H1 (cell line): Measurements from ENCODE around the gene LRRC18.

ENCODE experiments used
- CHD2 ChIP-seq: IDR thresholded peaks from 2 replicates; pipeline ENCODE4 v1.6.1; 2012; ENCODE audit warnings: low read length, improper control_type of control experiment
- CTCF ChIP-seq, 3 experiments: IDR thresholded peaks; 1 replicate in 2 of 3; 2 replicates in 1 of 3; pipeline versions ENCODE4 v1.5.1 to v1.6.1; 2011; ENCODE audit warnings: low read length in 3 of 3, mild to moderate bottlenecking in 3 of 3, inconsistent platforms in 2 of 3, low read depth in 1 of 3, moderate library complexity in 1 of 3; ENCODE audit not compliant: insufficient read depth in 1 of 3; ENCODE audit errors: control extremely low read depth in 1 of 3
- EGR1 ChIP-seq: IDR thresholded peaks from 2 replicates; pipeline ENCODE4 v1.6.1; 2011; ENCODE audit warnings: low read depth, low read length, borderline replicate concordance
- EZH2 ChIP-seq: fragments of 200-600 bp; sonication (generic); IDR thresholded peaks from 2 replicates; pipeline ENCODE4 v1.7.1; 2012; ENCODE audit warnings: low read depth, mild to moderate bottlenecking, moderate library complexity, low read length, inconsistent platforms; ENCODE audit not compliant: severe bottlenecking
- JUND ChIP-seq: IDR thresholded peaks from 2 replicates; pipeline ENCODE4 v1.6.1; 2011; ENCODE audit warnings: mild to moderate bottlenecking, improper control_type of control experiment, low read length
- MAX ChIP-seq: IDR thresholded peaks from 2 replicates; pipeline ENCODE4 v1.6.1; 2012; ENCODE audit warnings: inconsistent platforms
- NRF1 ChIP-seq: IDR thresholded peaks from 2 replicates; pipeline ENCODE4 v1.6.1; 2011; ENCODE audit warnings: mild to moderate bottlenecking, low read depth, low read length, improper control_type of control experiment
- POLR2A ChIP-seq, 2 experiments: IDR thresholded peaks; 1 replicate in 1 of 2; 2 replicates in 1 of 2; pipeline ENCODE4 v1.6.1; 2011; ENCODE audit warnings: low read depth in 2 of 2, low read length in 2 of 2, mild to moderate bottlenecking in 2 of 2; ENCODE audit errors: control extremely low read depth in 1 of 2
- POLR2AphosphoS5 ChIP-seq: IDR thresholded peaks from 2 replicates; pipeline ENCODE4 v1.6.1; 2011; ENCODE audit warnings: low read depth, low read length
- SIN3A ChIP-seq, 2 experiments: IDR thresholded peaks in 1 of 2; conservative IDR thresholded peaks in 1 of 2; 2 replicates each; pipeline ENCODE4 v1.6.1; 2011 to 2012; ENCODE audit warnings: low read length in 2 of 2, improper control_type of control experiment in 1 of 2, low read depth in 1 of 2, mild to moderate bottlenecking in 1 of 2
- TAF1 ChIP-seq: IDR thresholded peaks from 2 replicates; pipeline ENCODE4 v1.6.1; 2011; ENCODE audit warnings: mild to moderate bottlenecking, low read depth, low read length
- TF ChIP-seq, protein P1 (sequence below): IDR thresholded peaks from 2 replicates; pipeline ENCODE4 v1.6.1; 2011; ENCODE audit warnings: low read length, improper control_type of control experiment
- TF ChIP-seq, protein P2 (sequence below): IDR thresholded peaks from 2 replicates; pipeline ENCODE4 v1.6.1; 2012; ENCODE audit warnings: low read length, inconsistent platforms

DNA sequence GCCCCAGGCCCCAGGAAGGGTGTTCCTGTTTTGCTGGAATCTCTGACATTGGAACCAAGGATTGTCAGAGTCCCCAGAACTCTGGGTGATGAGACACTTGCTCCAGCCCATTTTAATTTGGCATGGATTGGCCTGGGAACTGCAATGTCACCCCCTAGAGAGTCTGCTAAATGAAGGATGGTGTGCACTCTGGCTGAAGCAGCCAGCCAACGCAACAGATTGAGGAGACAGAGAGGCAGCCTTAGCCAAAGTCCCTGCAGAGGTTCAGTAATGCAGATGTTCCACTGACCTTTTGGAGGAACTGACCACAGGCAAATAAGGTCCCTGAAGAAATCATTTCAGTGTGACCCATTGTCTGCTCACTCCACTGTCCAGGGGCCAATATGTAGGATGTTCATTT is 13.4 kb downstream of the LRRC18 start:
- no peak for TF ChIP-seq SIN3A (conservative IDR thresholded peaks at IDR 0.05 in 1 of 2, IDR thresholded peaks at IDR 0.05 in 1 of 2; ENCODE audit: low read depth in 1 of 2, low read length in 2 of 2)
- TF ChIP-seq, protein P1, sequence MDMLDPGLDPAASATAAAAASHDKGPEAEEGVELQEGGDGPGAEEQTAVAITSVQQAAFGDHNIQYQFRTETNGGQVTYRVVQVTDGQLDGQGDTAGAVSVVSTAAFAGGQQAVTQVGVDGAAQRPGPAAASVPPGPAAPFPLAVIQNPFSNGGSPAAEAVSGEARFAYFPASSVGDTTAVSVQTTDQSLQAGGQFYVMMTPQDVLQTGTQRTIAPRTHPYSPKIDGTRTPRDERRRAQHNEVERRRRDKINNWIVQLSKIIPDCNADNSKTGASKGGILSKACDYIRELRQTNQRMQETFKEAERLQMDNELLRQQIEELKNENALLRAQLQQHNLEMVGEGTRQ, result no peak
- TF ChIP-seq POLR2AphosphoS5, result no peak
- no peak for TF ChIP-seq MAX
- no peak for TF ChIP-seq CHD2
- no peak for TF ChIP-seq JUND
- no peak for TF ChIP-seq CTCF (IDR thresholded peaks at IDR 0.05; ENCODE audit: control extremely low read depth in 1 of 3, insufficient read depth in 1 of 3, low read depth in 1 of 3, low read length in 3 of 3)
- TF ChIP-seq EZH2, result no peak
- TF ChIP-seq TAF1, result no peak
- TF ChIP-seq, protein P2, sequence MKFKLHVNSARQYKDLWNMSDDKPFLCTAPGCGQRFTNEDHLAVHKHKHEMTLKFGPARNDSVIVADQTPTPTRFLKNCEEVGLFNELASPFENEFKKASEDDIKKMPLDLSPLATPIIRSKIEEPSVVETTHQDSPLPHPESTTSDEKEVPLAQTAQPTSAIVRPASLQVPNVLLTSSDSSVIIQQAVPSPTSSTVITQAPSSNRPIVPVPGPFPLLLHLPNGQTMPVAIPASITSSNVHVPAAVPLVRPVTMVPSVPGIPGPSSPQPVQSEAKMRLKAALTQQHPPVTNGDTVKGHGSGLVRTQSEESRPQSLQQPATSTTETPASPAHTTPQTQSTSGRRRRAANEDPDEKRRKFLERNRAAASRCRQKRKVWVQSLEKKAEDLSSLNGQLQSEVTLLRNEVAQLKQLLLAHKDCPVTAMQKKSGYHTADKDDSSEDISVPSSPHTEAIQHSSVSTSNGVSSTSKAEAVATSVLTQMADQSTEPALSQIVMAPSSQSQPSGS, result no peak
- TF ChIP-seq NRF1, result no peak
- no peak for TF ChIP-seq EGR1
- no peak for TF ChIP-seq POLR2A (IDR thresholded peaks at IDR 0.05; ENCODE audit: control extremely low read depth in 1 of 2, low read depth in 2 of 2, low read length in 2 of 2)
